NOMO-1 (cell line): ENCODE measurements around the gene KRTAP4-3.
A peak's percentile ranks its signal among the peaks of the same experiment; 100 is the strongest.
"Not testable (repeated sequence)": the region's sequence is repeated elsewhere in the genome, so short reads cannot be mapped to it uniquely, and the experiment has no call there.

Source experiments
- DNase-seq, 2 experiments: peaks; one replicate each; lab custom pipeline; 2025; ENCODE audit not compliant: unreplicated experiment in 2 of 2; lab: John Stamatoyannopoulos, UW

The KRTAP4-3 gene

GRCh38 chr17:41119696-41120690, 48.0 kb downstream of the KRTAP4-3 start:
- peak in 1 of 2 experiments; percentile 77 for DNase-seq

- DNase-seq: no peak
These were observed 49.3 kb downstream of the KRTAP4-3 start for GRCh38 chr17:41118721-41119120.

- DNase-seq: not testable (repeated sequence)
These were observed 50.1 kb downstream of the KRTAP4-3 start, which contains the start of gene KRTAP4-11 for GRCh38 chr17:41117846-41118386. KRTAP4-11 (minus strand) TSS chr17:41118373; CDS start chr17:41118315, 58 bp downstream.
